NCI-H460 (cell line): ENCODE results near the gene F2RL2. TPM values are rescaled to one million over a fixed set of nuclear protein-coding genes. Genes with fewer than 3 reads are reported as not detected.

Experiments used
- DNase-seq: peaks from one replicate; pipeline ENCODE4 v3.0.0-alpha.2; 2016; ENCODE audit warnings: low read depth; ENCODE audit errors: extremely low read depth
- total RNA-seq: library from RNA; depleted of rRNA; stranded (reverse); fragments of >200 nt; shearing (Covaris generic); gene quantifications from 2 replicates; pipeline ENCODE4 v1.2.3, GENCODE V29; 2014; rRNA removed

F2RL2 gene
- total RNA-seq, 1 experiment from 2014 or later = 41.5 TPM

DNA sequence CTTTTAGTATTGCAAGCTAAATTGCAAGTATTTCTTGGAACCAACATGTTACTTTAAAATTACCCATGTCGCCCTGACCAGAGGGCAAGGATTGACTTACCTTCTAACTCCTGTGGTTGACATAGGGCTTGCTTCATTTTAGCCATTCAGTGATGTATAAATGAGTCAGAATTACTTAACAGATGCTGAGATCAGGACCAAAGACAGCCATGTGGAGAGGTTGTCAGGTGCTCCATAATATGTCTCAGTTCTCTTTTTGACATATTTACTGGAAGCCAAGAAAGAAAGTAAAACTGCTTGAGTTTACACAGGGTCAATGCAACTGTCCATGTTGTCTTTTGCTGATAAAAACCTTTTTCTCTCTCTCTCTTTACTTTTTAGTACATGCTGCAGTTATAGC lies 33.2 kb downstream of the F2RL2 start:
- no peak for DNase-seq

DNA sequence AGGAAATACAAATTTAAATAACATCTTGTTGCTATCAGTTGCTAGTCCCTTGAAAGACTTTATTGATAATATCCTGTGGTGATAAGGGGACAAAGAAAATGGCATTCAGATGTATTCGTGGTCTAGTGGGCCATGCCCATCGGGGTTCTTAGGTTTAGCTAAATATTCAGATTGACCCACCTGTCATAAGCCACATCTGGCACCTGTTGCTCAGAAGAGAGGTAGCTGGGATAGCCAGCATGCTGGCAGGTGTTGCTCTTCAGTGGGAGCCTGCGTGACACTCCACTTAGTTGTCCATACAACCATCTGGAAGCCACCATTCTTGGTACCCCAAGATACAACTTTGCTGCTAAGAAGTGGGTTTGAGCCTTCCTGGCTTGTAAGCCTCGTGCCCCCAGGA lies 36.7 kb downstream of the F2RL2 start:
- DNase-seq = no peak

DNA sequence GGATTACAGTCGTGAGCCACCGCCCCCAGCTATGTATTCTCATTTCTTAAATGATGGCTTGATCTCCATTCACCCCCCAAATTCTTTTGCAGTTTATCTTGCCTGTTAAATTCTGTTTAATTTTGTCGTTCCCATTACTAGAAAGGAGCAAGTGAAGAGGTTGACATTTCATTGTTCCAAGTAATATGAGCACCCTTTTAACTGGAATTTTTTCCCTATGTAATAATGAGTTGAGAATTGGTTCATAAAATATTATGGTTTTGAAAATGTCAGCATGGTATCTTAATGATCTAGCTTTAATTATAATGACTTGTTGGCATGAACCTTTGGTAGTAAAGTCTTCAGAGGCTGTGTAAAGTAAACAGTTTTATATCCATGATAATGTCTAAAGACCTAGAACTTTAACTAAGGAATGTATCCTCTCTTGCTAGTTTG lies 37.4 kb downstream of the F2RL2 start:
- no peak for DNase-seq

DNA sequence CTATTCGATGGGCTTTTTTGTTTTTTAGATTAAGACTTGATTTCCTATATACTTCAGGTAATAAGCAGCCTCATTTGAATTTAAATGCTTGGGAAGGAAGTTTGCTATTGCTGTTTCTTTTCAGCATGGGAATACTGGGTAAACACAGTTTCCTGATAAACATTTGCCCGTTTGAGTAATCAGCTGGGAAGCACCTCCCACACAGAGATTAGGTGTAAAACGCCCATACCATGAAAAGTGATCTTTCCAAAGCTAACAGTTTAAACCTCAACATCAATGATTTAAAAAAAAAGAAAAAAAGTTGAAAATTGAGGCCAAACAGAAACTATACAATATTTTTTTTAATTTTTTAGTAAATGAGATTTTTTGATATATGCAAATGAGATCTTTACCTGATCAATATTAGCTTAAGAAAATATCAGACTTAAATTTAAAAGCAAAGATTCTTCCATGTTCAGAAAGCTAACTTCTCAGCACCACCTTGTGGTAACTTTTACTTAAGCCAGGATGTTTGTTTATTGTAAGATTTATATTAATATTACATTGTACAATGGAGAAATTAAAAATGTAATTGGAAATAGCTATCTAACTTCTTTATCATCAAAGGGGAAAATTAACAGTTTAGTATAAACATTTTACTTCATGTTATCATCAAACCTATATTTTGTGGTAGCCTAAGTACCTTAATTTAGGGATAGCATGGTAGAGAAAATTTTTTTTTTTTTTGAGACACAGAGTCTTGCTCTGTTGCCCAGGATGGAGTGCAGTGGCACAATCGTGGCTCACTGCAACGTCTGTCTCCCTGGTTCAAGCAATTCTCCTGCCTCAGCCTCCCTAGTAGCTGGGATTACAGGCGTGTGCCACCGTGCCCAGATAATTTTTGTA lies 39.8 kb downstream of the F2RL2 start:
- DNase-seq = peak; percentile 5

DNA sequence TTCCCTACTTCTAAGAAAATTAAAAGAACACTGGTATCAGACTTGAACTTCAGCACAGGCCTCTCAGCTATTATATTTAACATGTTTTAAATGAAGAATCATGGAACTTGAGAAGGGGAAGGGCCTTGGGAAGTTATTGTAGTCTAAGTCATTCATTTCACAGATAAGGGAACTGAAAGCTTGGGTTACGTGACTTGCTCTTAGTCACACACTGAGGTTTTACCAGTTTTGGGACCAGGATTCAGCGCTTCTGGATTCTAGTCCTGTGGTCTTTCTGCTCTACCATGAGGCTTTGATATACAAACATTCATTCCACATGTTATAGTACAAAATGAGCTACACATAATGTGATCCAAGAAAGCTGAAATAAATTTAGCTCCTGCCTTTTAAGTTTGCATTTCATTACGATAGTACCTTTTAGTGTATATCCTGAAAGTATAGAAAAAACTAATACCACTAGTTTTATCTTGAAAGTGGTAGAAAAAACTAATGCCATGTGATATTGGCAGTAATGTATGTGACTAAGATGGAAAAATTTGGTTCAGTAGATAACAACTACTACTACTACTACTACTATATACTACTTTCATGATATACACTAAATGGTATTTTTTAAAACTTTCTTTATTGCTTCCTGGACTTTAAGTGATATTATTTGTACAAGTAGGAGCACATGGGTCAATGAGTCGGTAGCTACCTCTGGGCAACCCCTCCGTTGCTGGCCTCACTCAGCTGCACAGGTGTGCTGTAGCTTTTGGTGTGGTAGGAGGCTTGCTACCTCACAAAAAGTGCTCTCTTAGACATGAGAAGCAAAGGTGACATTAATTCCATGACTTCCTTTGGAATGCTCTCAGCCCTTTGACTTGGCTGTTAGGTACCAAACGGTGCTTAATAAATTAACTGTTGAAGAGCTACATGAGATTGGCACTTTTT lies 40.7 kb downstream of the F2RL2 start:
- DNase-seq = no peak

GRCh38 chr5:76580981-76581380 lies 42.2 kb downstream of the F2RL2 start:
- DNase-seq = no peak

GRCh38 chr5:76579166-76579937 lies 43.9 kb downstream of the F2RL2 start:
- DNase-seq = no peak

DNA sequence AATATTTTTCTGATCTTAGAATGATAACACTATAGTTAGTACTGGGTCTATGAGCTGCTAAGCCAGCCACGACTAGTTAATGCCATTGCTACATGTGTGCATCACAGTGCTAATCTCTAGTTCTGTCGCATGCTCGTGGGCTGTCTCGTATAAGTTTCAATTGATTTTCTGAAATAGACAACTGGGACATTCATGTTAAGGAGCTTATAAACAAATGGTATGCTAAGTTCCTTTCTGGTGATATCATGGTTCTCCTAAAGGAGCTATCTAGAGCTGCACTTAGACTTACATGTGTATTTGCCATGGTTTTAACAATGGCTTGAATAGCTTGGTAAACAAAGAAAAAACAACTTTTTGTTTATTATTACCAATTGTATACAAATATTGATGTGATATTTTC lies 46.2 kb downstream of the F2RL2 start:
- DNase-seq = no peak

GRCh38 chr5:76576450-76576849 lies 46.8 kb downstream of the F2RL2 start:
- DNase-seq = no peak

DNA sequence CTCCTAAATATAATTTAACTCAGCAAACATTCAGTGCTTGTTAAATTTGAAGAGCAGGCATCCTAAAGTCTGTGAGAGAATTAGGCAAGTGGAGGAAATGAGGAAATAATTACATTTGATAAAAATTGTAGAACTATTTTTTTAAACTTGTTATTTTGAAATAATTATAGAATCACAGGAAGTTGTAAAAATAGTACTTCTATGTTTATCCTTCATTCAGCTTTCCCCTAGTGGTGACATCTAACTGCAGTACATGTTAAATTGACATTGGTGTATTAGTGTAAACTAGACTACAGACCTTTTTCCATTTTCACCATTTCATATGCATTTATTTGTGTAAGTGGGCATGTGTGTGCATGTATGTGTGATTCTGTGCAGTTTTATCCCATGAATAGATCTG lies 51.6 kb downstream of the F2RL2 start:
- no peak for DNase-seq

- DNase-seq = no peak
Measured at GRCh38 chr5:76570153-76570552, 53.0 kb downstream of the F2RL2 start.

Other genes with a start within 250 kb of the F2RL2 start
- 0.15 and 0.78 TPM in 2 replicates for gene IQGAP2, start 220.1 kb downstream of the F2RL2 start, total RNA-seq
- gene F2R, start 92.7 kb upstream of the F2RL2 start, total RNA-seq = 8.1 and 8.3 TPM in 2 replicates
- 2.1 and 3.0 TPM in 2 replicates for gene F2RL1, start 195.6 kb upstream of the F2RL2 start, total RNA-seq
- gene S100Z, start 226.6 kb upstream of the F2RL2 start, total RNA-seq = not detected in 2 replicates